Measurements from ENCODE around the gene MAP10.

Gene MAP10

DNA sequence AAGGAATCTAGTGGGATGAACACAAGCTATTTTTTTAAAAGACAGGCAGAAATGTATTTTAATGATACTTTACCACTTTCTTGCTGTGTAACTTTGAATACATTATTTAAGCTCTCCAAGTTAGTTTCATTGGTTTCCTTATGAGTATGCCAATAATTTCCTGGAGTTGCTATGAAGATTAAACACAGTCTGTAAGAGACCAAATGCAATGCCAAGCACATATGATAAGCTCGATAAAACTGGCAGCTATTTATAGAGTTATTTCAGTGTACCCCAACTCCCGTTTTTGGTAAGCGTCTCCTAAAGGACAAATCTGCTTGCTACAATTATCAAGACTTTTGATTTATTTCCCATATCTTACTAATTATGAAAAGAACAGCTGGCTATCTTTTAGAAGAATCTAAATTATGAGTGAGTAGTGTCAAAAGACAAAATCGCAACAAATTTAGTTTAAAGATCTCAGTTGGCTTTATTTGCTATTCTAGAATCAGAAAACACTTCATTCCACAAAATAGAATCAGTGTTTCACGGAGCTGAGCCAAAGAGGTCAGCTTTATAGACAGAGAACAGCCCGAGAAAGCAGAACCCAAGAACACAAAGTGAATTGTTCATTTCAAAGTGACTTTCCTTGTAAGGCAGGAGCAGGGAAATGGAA is 7.2 kb upstream of the MAP10 start:
- TF ChIP-seq SP1 (IDR thresholded peaks at IDR 0.05) (no peak), L3MBTL2 (conservative IDR thresholded peaks at IDR 0.05) (no peak), BHLHE40 (IDR thresholded peaks at IDR 0.05; ENCODE audit: borderline replicate concordance) (no peak), ELF4 (IDR thresholded peaks at IDR 0.05) (no peak), FOXM1 (IDR thresholded peaks at IDR 0.05; ENCODE audit: borderline replicate concordance) (no peak), ZNF384 (IDR thresholded peaks at IDR 0.05) (no peak), CTBP1 (IDR thresholded peaks at IDR 0.05; ENCODE audit: borderline replicate concordance) (no peak), LEF1 (IDR thresholded peaks at IDR 0.05; ENCODE audit: borderline replicate concordance) (no peak), FOXA1 (IDR thresholded peaks at IDR 0.05) (no peak), ARNT (IDR thresholded peaks at IDR 0.05) (no peak), TARDBP (IDR thresholded peaks at IDR 0.05) (no peak), FOXK2 (IDR thresholded peaks at IDR 0.05) (no peak)
- TF ChIP-seq, protein P1, sequence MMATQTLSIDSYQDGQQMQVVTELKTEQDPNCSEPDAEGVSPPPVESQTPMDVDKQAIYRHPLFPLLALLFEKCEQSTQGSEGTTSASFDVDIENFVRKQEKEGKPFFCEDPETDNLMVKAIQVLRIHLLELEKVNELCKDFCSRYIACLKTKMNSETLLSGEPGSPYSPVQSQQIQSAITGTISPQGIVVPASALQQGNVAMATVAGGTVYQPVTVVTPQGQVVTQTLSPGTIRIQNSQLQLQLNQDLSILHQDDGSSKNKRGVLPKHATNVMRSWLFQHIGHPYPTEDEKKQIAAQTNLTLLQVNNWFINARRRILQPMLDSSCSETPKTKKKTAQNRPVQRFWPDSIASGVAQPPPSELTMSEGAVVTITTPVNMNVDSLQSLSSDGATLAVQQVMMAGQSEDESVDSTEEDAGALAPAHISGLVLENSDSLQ (IDR thresholded peaks at IDR 0.05): no peak
- ChIA-PET POLR2A (no interaction called here), CTCF (interaction anchor here (0.6 kb wide), 1 partner anchor 83 kb away, joined by 4 read pairs; no protein-coding TSS in a partner anchor)
- DNase-seq (ENCODE audit: extremely low spot score): no peak

DNA sequence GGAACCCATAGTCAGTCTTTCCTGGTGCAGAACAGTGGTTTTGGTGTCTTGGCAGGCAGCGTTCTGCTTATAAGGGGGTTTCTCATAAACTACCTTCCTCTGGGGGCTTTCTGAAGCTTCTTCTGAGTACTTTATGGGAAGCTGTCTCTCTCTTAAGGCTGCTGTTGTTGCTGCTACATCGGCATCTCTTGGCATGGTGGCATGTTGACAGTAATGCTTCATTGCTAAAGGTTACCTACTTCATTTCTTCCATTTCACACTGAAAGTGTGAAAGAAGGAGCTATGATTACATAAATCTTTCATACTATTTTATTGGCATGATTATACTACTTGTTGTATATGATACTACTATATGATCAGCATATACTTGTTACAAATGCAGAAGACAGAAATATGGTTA is 6.3 kb upstream of the MAP10 start:
- POLR2A ChIA-PET: no interaction called here
- no peak for DNase-seq (ENCODE audit: extremely low spot score)
- CTCF ChIA-PET: no interaction called here
- no peak for TF ChIP-seq SP1 (IDR thresholded peaks at IDR 0.05)
- no peak for TF ChIP-seq FOXK2 (IDR thresholded peaks at IDR 0.05)
- TF ChIP-seq BHLHE40 (IDR thresholded peaks at IDR 0.05; ENCODE audit: borderline replicate concordance): no peak
- no peak for TF ChIP-seq LEF1 (IDR thresholded peaks at IDR 0.05; ENCODE audit: borderline replicate concordance)
- TF ChIP-seq CTBP1 (IDR thresholded peaks at IDR 0.05; ENCODE audit: borderline replicate concordance): no peak
- TF ChIP-seq FOXM1 (IDR thresholded peaks at IDR 0.05; ENCODE audit: borderline replicate concordance): no peak
- TF ChIP-seq, protein P1 (IDR thresholded peaks at IDR 0.05): no peak
- no peak for TF ChIP-seq ZNF384 (IDR thresholded peaks at IDR 0.05)
- no peak for TF ChIP-seq ELF4 (IDR thresholded peaks at IDR 0.05)
- no peak for TF ChIP-seq L3MBTL2 (conservative IDR thresholded peaks at IDR 0.05)
- TF ChIP-seq ARNT (IDR thresholded peaks at IDR 0.05): no peak
- no peak for TF ChIP-seq NFRKB (IDR thresholded peaks at IDR 0.05)
- no peak for TF ChIP-seq HDGF (IDR thresholded peaks at IDR 0.05; ENCODE audit: borderline replicate concordance)
- TF ChIP-seq FOXA1 (IDR thresholded peaks at IDR 0.05): no peak
- TF ChIP-seq TARDBP (IDR thresholded peaks at IDR 0.05): no peak
- TF ChIP-seq SUZ12 (IDR thresholded peaks at IDR 0.05): no peak

DNA sequence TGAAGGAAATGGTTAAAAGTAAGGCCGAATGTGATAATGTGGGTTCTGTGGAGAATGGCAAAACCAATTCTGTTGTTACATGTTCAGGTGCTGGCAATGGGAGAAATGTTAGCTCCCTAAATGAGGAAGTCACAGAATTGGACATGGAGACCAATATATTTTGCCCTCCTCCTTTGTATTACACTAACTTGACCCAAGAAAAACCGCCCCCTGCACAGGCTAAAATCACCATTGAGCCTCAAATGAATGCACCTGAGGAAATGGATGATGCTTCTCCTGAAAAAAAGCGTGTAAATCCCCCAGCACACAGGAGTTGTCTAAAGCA is 932 bp downstream of the MAP10 start:
- ChIA-PET CTCF (no interaction called here), POLR2A (no interaction called here)
- TF ChIP-seq FOXA1 (IDR thresholded peaks at IDR 0.05) (no peak), LEF1 (IDR thresholded peaks at IDR 0.05; ENCODE audit: borderline replicate concordance) (no peak), SUZ12 (IDR thresholded peaks at IDR 0.05) (no peak), TARDBP (IDR thresholded peaks at IDR 0.05) (no peak), FOXK2 (IDR thresholded peaks at IDR 0.05) (no peak), HDGF (IDR thresholded peaks at IDR 0.05; ENCODE audit: borderline replicate concordance) (no peak), CTBP1 (IDR thresholded peaks at IDR 0.05; ENCODE audit: borderline replicate concordance) (no peak), ELF4 (IDR thresholded peaks at IDR 0.05) (no peak), NFRKB (IDR thresholded peaks at IDR 0.05) (no peak), FOXM1 (IDR thresholded peaks at IDR 0.05; ENCODE audit: borderline replicate concordance) (no peak), ARNT (IDR thresholded peaks at IDR 0.05) (no peak), L3MBTL2 (conservative IDR thresholded peaks at IDR 0.05) (no peak)
- TF ChIP-seq, protein P1 (IDR thresholded peaks at IDR 0.05): no peak
- no peak for DNase-seq (ENCODE audit: extremely low spot score)

DNA sequence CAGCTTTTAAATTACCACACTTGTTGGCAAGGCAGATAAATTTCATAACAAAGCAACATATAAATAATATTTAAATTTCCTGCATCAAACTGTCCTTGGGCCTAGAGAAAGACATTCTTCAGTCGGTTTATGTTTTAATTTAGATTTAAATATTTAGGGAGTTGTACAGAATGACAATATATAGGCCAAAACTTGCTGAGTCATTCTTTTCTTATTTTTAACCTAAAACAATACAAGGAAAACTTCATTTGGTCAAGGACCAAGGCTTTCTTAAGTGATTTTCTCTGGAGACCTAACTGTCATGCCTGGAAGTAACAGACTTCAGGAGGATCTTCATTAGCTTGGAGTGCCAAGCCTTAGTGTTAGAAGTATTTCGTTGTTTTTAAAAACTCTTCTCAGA is 5.6 kb downstream of the MAP10 start:
- CTCF ChIA-PET: no interaction called here
- TF ChIP-seq L3MBTL2 (conservative IDR thresholded peaks at IDR 0.05) (no peak), ELF4 (IDR thresholded peaks at IDR 0.05) (no peak), NFRKB (IDR thresholded peaks at IDR 0.05) (no peak), ARNT (IDR thresholded peaks at IDR 0.05) (no peak), ZNF384 (IDR thresholded peaks at IDR 0.05) (no peak), FOXK2 (IDR thresholded peaks at IDR 0.05) (no peak)
- TF ChIP-seq, protein P1 (IDR thresholded peaks at IDR 0.05): no peak
- no peak for DNase-seq (ENCODE audit: extremely low spot score)
- POLR2A ChIA-PET: no interaction called here

DNA sequence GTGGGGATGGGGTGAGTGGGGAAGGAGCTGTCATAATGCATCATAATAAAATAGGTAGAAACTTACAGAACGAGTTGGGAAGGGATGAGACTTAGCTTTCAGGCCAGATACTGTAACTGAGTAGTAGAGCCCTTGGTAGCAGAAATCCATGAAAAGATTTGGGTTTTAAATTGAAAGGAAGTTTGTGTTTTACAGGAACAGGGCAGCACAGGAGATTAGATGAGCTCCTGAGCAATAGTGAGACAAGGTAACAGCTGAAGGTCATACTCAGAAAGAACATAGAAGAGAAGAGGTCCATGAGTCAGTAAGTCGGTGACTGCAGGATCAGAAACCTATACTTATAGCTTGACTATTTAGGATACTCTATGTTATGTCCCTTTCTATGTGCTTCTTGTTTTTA is 7.3 kb downstream of the MAP10 start:
- no peak for TF ChIP-seq LEF1 (IDR thresholded peaks at IDR 0.05; ENCODE audit: borderline replicate concordance)
- no peak for TF ChIP-seq ELF4 (IDR thresholded peaks at IDR 0.05)
- TF ChIP-seq SUZ12 (IDR thresholded peaks at IDR 0.05): no peak
- TF ChIP-seq SP1 (IDR thresholded peaks at IDR 0.05): no peak
- TF ChIP-seq HDGF (IDR thresholded peaks at IDR 0.05; ENCODE audit: borderline replicate concordance): no peak
- no peak for TF ChIP-seq BHLHE40 (IDR thresholded peaks at IDR 0.05; ENCODE audit: borderline replicate concordance)
- ChIA-PET POLR2A (no interaction called here), CTCF (no interaction called here)
- no peak for DNase-seq (ENCODE audit: extremely low spot score)

DNA sequence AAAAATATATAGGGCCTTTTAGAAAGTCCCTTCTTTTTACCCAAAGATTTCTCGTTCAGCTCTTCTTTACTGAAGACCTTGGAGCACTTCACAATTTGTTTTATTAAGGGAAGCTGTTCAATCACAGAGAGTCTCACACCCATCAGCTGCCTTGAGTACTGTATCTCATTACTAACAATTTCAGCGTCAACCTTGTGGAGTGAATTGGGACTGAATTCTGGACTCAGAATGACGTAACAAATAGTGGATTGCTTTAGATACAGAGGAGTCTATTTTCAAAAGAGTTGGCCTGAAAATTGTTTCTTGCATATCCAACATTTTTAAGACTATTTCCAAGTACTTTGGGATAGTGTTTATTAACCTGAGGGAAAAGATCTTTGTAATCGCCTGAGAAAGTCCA is 7.9 kb downstream of the MAP10 start:
- CTCF ChIA-PET: no interaction called here
- POLR2A ChIA-PET: no interaction called here

More for the DNA sequence above, 7.9 kb downstream of the MAP10 start:
- TF ChIP-seq FOXM1 (IDR thresholded peaks at IDR 0.05; ENCODE audit: borderline replicate concordance) (no peak), FOXA1 (IDR thresholded peaks at IDR 0.05) (no peak), ARNT (IDR thresholded peaks at IDR 0.05) (no peak), FOXK2 (IDR thresholded peaks at IDR 0.05) (no peak), SP1 (IDR thresholded peaks at IDR 0.05) (no peak), L3MBTL2 (conservative IDR thresholded peaks at IDR 0.05) (no peak), LEF1 (IDR thresholded peaks at IDR 0.05; ENCODE audit: borderline replicate concordance) (no peak), HDGF (IDR thresholded peaks at IDR 0.05; ENCODE audit: borderline replicate concordance) (no peak), TARDBP (IDR thresholded peaks at IDR 0.05) (no peak), BHLHE40 (IDR thresholded peaks at IDR 0.05; ENCODE audit: borderline replicate concordance) (no peak), ZNF384 (IDR thresholded peaks at IDR 0.05) (no peak)
- TF ChIP-seq, protein P1 (IDR thresholded peaks at IDR 0.05): no peak
- DNase-seq (ENCODE audit: extremely low spot score): no peak
